GM23338 (cell line): ENCODE measurements around the gene RUNX3. TPM values are rescaled to one million over a fixed set of nuclear protein-coding genes. Genes with fewer than 3 reads are reported as not detected.

Source experiments
- ATAC-seq: fragments of 200-7000 bp; cut with Tn5 transposase; 3 replicates; pipeline ENCODE4 v1.9.1; 2020
- DNase-seq: peaks from one replicate; pipeline ENCODE4 v3.0.0-alpha.2; 2015; ENCODE audit warnings: low spot score
- H2AFZ ChIP-seq: fragments of 200-600 bp; sonication (generic); 2 replicates; pipeline ENCODE4 v1.8.0; 2016; ENCODE audit warnings: antibody characterized with exemption, mild to moderate bottlenecking, moderate library complexity
- H3F3A ChIP-seq: fragments of 200-600 bp; sonication (generic); replicated peaks from 2 replicates; pipeline ENCODE4 v1.8.0; 2017; ENCODE audit warnings: antibody characterized with exemption, mixed run types, low read depth
- H3K27ac ChIP-seq: fragments of 200-600 bp; sonication (generic); 2 replicates; pipeline ENCODE4 v1.6.1; 2016; ENCODE audit warnings: low read depth
- H3K27me3 ChIP-seq: fragments of 200-600 bp; sonication (generic); 2 replicates; pipeline ENCODE4 v1.8.0; 2016; ENCODE audit warnings: mild to moderate bottlenecking, mixed run types, moderate library complexity; ENCODE audit not compliant: insufficient read depth
- H3K36me3 ChIP-seq: fragments of 200-600 bp; sonication (generic); 2 replicates; pipeline ENCODE4 v1.8.0; 2016; ENCODE audit warnings: mild to moderate bottlenecking; ENCODE audit not compliant: insufficient read depth
- H3K4me1 ChIP-seq: fragments of 200-600 bp; sonication (generic); 2 replicates; pipeline ENCODE4 v1.8.0; 2016; ENCODE audit warnings: mild to moderate bottlenecking, moderate library complexity; ENCODE audit not compliant: insufficient read depth
- H3K4me2 ChIP-seq: fragments of 200-600 bp; sonication (generic); 2 replicates; pipeline ENCODE4 v1.7.1; 2017; ENCODE audit warnings: mixed run types
- H3K4me3 ChIP-seq: fragments of 200-600 bp; sonication (generic); 2 replicates; pipeline ENCODE4 v1.6.1; 2016; ENCODE audit warnings: mixed run types
- H3K79me2 ChIP-seq: fragments of 200-600 bp; sonication (generic); replicated peaks from 2 replicates; pipeline ENCODE4 v1.8.0; 2017; ENCODE audit warnings: mild to moderate bottlenecking; ENCODE audit not compliant: insufficient read depth
- H3K9me2 ChIP-seq: fragments of 200-600 bp; sonication (generic); 2 replicates; pipeline ENCODE4 v1.8.0; 2017; ENCODE audit not compliant: insufficient read depth
- H4K20me1 ChIP-seq: fragments of 200-600 bp; sonication (generic); replicated peaks from 2 replicates; pipeline ENCODE4 v1.8.0; 2017; ENCODE audit warnings: mild to moderate bottlenecking; ENCODE audit not compliant: insufficient read depth
- H3K27ac Mint-ChIP-seq: 2 replicates; pipeline ENCODE4 v1.8.0; 2020; ENCODE audit warnings: inconsistent platforms, mild to moderate bottlenecking, moderate library complexity, mixed read lengths
- H3K27me3 Mint-ChIP-seq: 3 replicates; pipeline ENCODE4 v1.8.0; 2022; ENCODE audit warnings: low read depth, mild to moderate bottlenecking, moderate library complexity, mixed read lengths, inconsistent platforms; ENCODE audit not compliant: insufficient read depth, poor library complexity
- H3K36me3 Mint-ChIP-seq: 3 replicates; pipeline ENCODE4 v1.8.0; 2021; ENCODE audit warnings: low read depth, mild to moderate bottlenecking, inconsistent platforms, moderate library complexity, mixed read lengths
- H3K4me1 Mint-ChIP-seq: 3 replicates; pipeline ENCODE4 v1.8.0; 2020; ENCODE audit warnings: mild to moderate bottlenecking, inconsistent platforms, mixed read lengths
- H3K4me3 Mint-ChIP-seq: 3 replicates; pipeline ENCODE4 v1.8.0; 2021; ENCODE audit warnings: moderate library complexity, mild to moderate bottlenecking, inconsistent platforms, mixed read lengths
- H3K9me3 Mint-ChIP-seq: 3 replicates; pipeline ENCODE4 v1.8.0; 2020; ENCODE audit warnings: moderate library complexity, mild to moderate bottlenecking, inconsistent platforms, mixed read lengths
- CTCF ChIP-seq, 2 experiments: fragments of 200-600 bp in 1 of 2; sonication (generic) in 1 of 2; conservative IDR thresholded peaks; 2 replicates each; pipeline versions ENCODE4 v1.5.1 to v1.6.1; 2016 to 2017; ENCODE audit warnings: antibody characterized with exemption in 2 of 2, low read depth in 2 of 2, mild to moderate bottlenecking in 2 of 2, moderate library complexity in 1 of 2
- NANOG ChIP-seq: IDR thresholded peaks from 2 replicates; pipeline ENCODE4 v1.6.1; 2016; ENCODE audit warnings: antibody characterized with exemption, borderline replicate concordance
- ZNF462 ChIP-seq: fragments of 250-450 bp; sonication (Bioruptor Pico); IDR thresholded peaks from 2 replicates; pipeline ENCODE4 v1.5.0; 2020; ENCODE audit warnings: mild to moderate bottlenecking, moderate library complexity
- polyA plus RNA-seq: library from polyadenylated mRNA; unstranded; fragments of >200 nt; fragmentation: Nextera tagmentation; extraction: Ambion mirVana; gene quantifications from 2 replicates; pipeline ENCODE4 v1.2.1, GENCODE V29; 2016
- total RNA-seq: library from RNA; depleted of rRNA; stranded (reverse); fragments of >200 nt; shearing (Covaris generic); gene quantifications from 2 replicates; pipeline ENCODE4 v1.2.3, GENCODE V29; 2014

The RUNX3 gene
- total and polyA plus RNA-seq, 2 experiments from 2014 or later: 0.23 to 0.73 TPM

- DNase-seq (peak; percentile 56), ATAC-seq (peak; percentile 68)
- TF ChIP-seq CTCF (conservative IDR thresholded peaks at IDR 0.05; ENCODE audit: low read depth in 2 of 2): peak; percentile 16 to 54; a peak in 2 of 4 replicates
- no peak for TF ChIP-seq NANOG
- TF ChIP-seq ZNF462 (CRISPR knock-in tag): no peak
- no peaks in the 10 kb centered on the region for H3K27me3 ChIP-seq
- Mint-ChIP-seq H3K4me1 (peaks cover 3% of the 10 kb centered on the region), H3K27ac (no peak overlapping the region), H3K27me3 (peaks cover 3% of the 10 kb centered on the region), H3K36me3 (no peaks in the 10 kb centered on the region), H3K4me3 (no peak overlapping the region), H3K9me3 (no peaks in the 10 kb centered on the region)
- H3K79me2 ChIP-seq: no peaks in the 10 kb centered on the region
- no peak overlapping the region for H2AFZ ChIP-seq
- H3F3A ChIP-seq: no peaks in the 10 kb centered on the region
- no peaks in the 10 kb centered on the region for H3K9me2 ChIP-seq
- H3K27ac ChIP-seq: no peak overlapping the region
- no peaks in the 10 kb centered on the region for H3K4me1 ChIP-seq
- H3K36me3 ChIP-seq: no peaks in the 10 kb centered on the region
- H4K20me1 ChIP-seq: no peaks in the 10 kb centered on the region
- no peak overlapping the region for H3K4me3 ChIP-seq
- no peak overlapping the region for H3K4me2 ChIP-seq
Measured at GRCh38 chr1:24857507-24858133, 72.5 kb downstream of the RUNX3 start.
